Activated CD4-positive, alpha-beta T cell treated with anti-CD3 and anti-CD28 coated beads, Interleukin-2, amount 50 U/mL, for 48 hours (primary cell): ENCODE results near the gene ROBO1.

Experiments
- DNase-seq, 2 experiments: peaks; one replicate each; pipeline ENCODE4 v3.0.0-alpha.2; 2020

The ROBO1 gene

DNA sequence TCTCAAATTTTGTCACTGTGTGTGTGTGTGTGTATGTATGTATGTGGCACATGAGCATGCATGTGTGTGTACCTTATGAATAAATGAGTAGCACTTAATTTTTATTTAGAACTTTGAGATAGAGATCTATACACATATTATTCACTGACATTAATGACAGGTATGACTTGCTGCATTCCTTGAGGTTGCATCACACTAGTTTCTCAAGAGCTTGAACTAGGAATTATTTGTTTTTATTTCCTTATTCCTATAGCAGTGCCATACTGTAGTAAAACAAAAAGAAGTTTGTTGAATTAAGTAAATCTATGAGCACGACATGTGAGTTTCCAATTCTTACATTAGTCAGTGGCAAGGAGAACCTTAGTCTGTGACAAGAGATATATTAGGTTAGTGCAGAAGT, 943.9 kb downstream of the ROBO1 start:
- no peak for DNase-seq

DNA sequence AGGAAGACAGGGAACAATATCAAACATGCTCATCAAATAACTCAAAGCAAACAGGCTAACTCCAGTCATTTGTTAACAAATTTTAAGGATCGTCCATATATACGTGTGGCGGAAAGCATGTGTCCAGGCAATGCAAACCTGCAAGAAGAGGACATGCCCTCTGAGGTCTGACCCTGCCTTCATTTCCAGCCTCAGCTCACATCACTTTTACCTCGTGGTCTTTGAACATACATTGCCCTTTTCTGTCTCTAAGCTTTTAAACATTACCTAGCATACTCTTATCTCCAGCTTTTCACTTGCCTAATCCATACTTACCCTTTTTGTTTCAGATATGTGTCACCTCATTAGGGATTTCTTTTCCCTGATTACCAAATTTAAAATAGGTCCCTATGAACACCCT, 944.4 kb downstream of the ROBO1 start:
- DNase-seq = no peak

DNA sequence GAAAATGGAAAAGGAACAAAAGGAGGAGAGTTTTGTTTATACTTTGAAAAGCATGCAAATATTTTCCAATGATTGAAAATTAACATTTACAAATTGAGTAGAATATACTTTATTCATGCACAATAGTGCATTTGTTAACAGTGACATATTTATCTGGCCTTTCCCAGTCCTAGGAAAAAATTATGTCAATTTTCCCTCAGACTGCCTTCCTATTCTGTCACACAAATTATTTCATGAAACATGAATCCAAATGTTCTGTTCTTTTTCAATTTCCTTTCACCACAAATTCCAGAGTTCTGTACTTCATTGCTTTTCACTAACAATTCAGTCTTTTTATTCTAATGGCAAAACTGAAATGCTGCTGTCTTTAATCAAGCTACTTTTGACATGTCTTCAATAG, 945.1 kb downstream of the ROBO1 start:
- no peak for DNase-seq

DNA sequence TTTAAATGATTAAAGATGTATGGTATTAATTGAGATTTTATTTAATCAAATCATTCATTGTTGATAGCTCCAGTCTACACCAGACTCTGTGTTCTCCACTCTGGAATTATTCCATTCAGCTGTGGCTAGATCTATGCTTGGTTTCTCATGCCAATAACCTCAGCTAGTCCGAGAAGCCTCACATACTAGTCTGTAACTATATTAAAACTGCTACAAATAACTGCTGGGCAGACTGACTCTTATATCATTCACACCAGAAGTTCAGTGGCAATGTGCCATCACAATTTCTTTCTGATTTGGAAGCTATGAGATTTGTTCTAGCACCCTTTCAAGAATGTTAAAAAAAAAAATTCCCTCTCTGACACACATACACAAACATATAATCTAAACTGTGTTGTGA, 947.3 kb downstream of the ROBO1 start:
- no peak for DNase-seq

DNA sequence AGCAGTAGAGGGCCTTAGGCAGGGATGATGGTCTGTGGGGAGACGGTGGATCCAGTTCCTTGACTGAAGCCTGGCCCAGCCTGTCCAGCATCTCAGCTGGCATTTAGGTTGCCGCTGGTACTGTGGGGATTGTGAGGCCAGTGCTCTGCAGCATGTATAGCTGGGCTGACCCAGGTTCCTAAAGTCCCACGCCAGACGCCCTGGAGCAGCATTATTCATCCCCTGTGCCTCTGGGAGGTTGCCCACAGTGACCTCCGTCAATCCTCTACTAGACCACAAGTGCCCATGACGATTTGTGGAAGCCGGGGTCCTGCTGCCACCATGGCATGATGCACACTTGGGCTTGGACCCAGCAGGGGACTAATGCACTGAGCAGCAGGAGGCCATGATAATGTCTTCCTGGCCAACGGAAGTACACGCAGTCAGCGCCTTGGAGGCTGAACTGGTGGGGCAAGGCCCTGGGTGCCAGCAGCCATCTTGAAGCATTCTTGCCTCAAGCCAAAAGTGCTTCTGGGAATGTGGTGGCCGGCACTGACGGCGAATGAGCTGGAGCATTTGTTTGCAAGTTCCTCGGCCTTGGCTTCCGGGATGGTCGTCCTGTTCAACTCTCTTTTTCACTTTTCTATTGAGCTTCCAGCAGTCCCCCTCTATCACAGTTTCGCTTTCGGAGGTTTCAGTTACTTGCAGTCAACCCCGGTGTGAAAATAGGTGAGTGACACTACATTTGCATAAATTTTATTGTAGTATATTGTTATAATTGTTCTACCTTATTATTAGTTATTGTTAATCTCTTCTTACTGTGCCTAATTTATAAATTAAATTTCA, 949.4 kb downstream of the ROBO1 start:
- no peak for DNase-seq

DNA sequence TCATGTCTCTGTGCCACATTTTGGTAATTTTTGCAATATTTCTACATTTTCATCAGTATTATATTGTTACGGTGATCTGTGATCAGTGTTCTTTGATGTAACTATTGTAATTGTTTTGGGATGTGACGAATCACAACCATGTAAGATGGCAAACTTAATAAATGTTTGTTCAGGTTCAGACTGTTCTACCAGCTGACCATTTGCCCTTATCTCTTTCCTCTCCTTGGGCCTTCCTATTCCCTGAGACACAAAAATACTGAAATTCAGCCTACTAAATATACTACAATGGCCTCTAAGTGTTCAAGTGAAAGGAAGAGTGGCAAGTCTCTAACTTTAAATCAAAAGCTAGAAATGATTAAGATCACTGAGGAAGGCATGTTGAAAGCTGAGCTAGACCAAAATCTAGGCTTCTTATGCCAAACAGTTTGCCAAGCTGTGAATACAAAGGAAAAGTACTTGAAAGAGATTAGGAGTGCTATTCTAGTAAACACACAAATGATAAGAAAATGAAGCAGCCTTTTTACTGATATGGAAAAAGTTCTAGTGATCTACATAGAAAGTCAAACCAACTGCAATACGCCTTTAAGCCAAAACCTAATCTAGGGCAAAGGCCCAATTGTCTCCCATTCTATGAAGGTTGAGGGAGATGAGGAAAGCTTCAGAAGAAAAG, 952.8 kb downstream of the ROBO1 start:
- no peak for DNase-seq

DNA sequence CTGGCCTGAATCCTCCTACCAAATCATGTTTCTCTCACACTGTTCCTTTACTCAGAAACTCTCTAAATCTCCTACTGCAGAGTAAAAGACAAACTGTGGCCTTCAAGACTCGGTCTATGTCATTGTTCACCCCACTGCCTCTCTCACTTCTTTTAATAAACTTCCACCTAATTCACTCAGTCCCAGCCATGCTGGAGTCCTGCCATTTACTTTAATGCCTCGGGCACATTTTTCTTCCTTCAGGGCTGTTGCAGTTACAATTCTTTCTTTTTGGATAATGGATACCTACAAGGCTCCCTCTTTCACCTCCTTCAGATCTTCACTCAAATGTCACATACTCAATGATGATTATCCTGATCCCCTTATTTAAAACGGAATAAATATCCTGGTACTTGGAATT, 955.6 kb downstream of the ROBO1 start:
- no peak for DNase-seq

DNA sequence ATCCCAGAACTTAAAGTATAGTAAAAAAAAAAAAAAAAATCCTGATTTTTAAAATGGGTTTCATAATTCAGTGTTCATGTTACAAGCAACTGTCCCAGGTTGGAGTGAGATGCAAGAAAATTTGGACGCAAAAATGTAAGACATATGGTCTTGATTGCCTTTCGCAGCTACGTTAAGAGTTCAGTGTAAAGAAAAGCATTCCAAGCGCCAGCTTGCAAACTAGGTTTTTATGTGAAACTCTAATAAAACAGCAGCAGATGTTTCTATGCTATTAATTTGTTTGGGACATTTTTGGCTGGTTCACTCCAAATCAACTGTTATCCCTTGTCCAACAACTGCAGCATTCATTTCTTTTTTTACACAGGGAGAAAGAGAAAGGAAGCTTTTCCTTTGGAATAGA, 957.8 kb downstream of the ROBO1 start:
- no peak for DNase-seq

DNA sequence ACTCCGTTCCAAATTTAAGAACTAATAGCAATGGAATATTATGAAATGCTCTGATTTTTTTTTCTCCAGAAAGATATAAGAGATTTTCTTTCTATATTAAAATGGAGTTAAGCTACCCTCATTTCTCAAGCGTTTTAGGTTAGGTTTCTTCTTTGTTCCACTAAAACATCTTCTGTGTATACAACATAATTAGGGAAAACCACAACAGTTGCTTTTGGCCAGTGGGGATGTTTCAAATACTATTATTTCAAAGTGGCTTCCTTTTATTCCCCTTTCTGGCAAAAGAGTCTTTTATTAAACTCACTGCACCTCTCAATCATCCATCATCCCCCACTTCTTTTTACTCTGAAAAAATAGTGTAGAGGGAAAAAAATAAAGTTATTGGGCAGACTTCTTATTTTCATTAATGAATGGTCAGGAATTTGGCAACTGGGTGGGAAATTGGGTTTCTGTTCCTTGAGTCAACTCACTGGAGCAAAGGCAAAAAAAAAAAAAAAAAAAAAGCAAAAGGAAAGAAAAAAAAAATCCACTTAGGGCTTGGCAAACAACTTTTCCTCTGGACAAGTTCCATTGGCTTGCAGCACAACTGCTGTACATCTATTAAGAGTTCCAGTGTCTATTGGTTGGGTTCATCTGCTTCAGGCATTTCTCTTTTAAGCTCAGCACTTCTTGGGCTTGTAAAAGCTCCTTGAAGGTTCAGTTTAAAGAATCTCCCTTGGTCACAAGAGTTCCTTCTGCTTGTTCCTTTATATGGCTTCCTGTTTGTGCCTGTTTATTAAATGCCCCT, 963.4 kb downstream of the ROBO1 start:
- DNase-seq = no peak

DNA sequence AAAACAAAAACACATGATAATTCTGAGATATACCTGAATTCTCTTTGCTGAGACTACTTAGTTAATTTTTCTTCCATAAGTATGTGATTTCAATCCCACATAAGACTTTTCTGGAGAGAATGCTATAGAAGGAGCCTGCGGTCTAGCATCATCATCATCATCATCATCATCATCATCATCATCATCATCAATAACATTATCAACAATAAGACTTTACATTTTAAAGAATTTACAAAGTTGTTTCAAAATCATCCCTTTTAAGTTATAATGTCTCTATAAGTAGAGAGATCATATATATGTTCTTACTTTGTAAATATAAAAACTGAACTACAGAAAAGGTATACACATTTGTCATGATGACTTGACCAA, 965.3 kb downstream of the ROBO1 start:
- no peak for DNase-seq

DNA sequence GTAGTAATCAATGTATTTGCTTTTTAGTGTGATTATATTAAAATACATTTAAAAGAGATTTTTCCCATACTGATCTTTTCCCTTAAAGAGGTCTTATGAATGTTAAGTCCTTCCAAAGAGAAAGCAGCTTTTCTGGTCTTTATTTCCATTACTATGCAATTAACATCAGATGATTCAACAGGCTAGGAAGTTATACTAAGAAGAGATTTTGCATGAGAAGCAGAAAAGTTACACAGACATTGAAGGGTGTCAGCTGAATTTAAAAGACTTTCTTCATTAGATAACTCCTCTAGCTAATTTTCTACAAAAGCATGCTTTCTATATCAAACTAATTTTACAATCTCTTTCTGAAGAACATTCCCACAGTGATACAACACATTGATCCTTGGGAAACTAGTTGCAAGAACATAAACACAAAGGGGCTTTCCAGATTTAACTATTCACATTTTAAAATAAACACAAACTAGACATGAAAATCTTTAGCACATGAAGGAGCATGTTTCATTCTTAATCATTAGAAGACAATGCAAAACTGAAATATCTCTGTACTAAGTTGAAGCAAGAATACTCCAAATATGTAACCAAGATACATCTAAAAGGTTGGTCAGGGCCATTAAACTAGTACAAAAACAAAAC, 965.8 kb downstream of the ROBO1 start:
- DNase-seq = no peak

DNA sequence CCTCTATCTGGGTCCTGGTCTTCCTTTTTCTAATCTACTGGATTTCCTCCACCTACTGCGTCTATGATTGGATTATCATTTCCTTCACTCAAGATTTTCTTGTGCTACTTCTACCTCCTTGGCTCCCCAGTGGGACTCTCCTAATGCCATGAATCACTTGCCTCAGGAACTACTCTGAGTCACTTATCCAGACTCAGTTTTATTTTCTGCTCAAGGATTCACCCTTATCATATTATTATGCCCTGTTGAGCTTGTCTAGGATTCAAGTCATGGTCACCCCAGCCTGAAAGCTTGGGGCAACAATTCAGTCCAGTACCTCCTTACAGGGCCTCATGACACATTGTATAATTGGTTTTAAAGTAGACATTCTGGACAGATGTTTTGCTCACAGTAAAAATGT, 968.1 kb downstream of the ROBO1 start:
- DNase-seq = no peak

DNA sequence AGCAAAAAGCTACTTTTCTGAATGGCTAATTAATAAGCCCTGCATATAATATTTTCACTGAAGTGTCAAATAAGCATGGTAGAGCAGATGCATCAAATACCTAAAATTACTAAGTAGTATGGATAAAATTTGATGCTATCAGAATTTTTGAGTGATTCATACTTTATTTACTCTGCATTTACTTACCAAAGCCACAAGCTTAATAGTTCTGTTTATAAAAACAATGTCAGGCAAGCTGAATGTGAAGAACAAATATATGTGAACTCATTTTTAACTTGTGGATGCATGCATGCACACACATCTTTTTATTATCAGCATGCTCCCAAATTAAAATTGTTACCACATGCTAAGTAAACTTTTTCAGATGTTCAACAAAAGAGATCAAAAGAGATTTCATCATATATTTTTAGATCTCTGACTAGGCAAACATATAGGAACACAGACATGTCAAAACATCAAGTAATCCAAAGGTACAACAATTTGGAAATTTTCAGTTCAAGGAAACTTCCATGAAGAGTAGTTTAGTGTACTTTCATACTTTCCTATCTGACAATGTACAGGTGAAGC, 969.4 kb downstream of the ROBO1 start:
- DNase-seq = no peak

DNA sequence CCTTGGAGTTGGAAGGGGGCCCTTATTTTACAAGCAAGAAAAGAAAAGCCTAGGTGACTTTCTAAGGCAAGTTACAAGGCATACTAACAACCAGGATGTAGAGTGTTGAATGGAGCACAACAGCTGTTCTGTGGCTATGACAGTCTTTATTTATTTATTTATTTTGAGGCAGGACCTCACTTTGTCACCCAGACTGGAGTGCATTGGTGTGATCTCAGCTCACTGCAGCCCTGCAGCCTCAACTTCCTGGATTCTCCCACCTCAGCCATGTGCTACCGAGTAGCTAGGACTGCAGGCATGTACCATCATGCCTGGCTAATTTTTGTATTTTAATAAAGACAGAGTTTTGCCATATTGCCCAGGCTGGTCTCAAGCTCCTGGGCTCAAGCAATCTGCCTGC, 973.4 kb downstream of the ROBO1 start:
- no peak for DNase-seq

DNA sequence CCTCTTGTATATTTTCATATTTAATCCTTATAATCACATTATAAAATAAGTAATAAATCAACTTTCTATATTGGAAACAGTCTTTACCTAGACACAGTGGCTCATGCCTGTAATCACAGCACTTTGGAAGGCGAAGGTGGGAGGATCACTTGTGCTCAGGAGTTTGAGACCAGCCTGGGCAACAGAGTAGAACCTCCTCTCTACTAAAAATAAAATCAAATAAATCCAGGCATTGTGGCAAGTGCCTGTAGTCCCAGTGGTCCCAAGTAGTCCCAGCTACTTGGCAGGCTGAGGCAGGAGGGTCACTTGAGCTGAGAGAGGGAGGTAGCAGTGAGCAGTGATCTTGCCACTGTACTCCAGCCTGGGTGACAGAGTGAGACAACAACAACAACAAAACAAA, 975.1 kb downstream of the ROBO1 start:
- DNase-seq = no peak

DNA sequence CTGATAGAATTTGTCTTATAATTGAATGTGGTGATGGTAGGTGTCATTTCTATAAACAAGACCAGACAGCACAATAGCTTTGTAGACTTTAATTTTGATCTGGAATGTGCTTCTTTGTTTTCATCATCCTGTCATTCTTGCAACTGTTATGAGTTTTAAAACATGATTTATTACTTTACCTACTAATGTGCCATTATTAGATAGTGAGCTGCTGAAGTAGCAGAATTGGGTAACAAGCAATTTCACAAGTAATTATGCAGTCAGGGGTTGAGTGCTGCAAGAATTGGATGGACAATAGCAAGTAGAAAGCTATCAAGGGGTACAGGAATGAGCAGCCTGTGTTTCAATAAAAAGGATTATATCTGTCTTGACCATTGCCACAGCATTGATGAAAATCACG, 975.6 kb downstream of the ROBO1 start:
- DNase-seq = no peak

DNA sequence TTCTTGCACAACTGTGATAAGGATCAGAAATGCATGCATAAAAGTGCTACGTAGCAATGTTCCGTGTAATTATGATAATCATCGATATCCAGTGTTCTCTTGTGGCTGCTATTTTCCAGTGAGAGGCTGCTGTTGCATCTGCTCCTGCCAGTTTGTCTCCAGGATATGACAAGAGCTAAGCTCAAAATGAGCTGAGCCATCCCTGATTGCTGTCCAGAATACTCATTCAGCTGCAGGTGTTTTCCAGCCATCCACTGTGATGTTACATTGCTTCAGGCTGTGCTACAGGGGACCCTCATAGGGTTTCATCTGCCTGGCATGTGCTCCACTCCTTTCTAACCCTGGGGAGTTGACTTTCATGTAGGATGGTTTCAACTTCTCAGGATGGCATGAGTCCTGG, 976.0 kb downstream of the ROBO1 start:
- no peak for DNase-seq

DNA sequence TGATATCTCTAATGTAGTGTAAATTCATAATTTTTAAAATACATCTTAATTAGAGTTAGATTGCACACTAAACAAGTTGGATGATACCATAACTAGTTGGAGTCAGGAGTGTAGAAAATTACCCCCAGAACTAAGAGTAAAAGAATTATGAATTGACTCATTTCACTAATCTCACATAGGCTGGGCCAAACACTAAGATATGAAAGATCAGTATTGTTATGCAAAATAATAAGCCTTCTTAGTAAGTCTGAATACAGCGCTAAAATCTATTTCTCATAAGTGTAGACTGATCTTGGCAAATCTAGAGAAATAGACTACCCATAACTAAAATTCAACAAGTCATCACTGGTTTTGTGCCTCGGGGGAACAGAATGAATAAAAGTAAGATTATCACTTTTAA, 979.0 kb downstream of the ROBO1 start:
- DNase-seq = no peak

DNA sequence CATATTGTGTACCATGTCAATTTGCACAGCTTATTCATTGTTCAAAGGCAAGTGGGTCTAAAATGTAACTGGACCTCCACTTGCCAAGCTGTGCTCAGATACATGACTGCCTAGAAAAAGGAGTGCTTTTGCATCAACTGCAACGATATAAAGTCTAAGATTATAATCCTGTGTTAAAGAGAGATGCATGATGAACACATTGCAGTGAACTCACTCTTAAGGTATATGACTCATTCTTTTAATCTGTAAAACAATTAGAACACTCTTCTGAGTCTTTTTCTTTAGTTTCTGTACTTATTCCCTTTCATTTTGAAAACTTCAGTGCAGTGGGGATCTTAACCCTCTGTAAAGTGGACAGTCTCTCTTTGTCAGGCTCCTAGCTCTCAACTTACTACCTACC, 982.8 kb downstream of the ROBO1 start:
- DNase-seq = no peak

DNA sequence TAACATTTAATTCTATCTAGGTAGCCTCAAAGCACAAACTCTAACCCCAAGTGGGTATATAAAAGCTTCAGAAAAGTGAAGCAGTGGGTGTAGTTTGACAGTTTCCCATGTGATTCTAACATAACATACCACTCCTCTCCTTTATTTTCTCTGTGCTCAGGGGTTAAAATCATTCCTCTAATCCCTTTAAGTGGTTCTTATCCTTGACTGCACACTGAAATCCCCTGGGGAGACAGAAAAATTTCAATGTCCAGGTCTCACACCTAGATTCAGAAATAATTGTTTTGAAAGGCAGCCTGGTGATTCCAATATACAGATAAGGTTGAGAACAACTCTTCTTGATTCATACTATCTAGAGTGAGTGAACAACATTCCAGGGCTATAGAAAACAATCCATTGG, 986.4 kb downstream of the ROBO1 start:
- no peak for DNase-seq

DNA sequence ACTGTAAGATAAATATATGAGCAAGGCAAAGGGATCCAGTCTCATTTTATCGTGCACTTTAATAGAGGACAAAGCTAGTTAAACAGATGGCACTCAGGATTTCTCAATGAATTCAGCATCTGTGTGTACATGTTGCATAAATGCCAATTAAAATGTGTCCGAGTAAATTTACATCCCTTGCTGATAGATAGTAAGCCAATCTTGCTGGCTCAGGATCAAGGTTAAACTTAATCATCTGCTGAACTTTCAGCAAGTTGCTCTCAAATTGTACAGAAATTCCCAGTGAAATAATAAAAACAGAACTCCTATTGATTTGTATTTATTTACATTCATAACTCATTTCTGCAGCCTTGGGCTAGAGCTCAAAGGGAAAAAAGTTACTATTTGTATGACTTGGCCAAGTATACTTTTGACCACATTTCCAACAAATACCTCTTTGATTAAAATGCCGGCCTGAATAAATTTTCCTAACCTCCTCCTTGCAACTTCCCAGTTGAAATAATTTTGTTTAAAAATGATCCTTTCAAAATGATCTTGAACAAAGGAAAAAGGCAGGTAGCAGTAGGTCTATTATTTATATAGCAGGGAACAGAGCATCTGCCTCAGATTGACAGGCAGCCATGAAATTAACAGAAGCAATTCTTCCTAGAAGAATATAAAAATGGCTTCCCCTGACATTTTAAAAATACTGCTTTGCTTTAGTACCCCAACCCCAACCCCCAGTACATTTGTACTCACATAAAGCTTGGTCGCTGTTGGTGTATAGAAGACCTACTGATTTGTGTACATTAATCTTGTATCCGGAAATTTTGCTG, 1001.9 kb downstream of the ROBO1 start:
- DNase-seq = no peak

DNA sequence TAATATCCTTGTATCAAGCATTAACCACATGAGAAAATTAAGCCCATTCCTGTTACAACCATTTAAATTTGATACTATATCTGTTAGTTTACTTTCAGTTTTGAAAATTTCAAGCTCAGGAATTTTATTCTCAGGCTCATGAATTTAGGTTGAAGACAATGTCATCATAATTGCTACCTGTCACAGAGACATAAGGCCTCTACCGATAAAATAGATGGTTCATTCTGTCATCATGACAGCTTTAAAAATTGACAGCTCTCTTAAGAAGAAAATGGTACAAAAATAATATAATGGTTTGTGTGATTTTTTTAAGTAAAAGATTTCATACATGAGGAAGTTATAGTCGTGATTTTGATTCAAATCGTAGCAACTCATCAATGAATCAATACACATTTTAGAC, 1003.2 kb downstream of the ROBO1 start:
- no peak for DNase-seq
